ENCODE measurements around the gene GRWD1.

DNA sequence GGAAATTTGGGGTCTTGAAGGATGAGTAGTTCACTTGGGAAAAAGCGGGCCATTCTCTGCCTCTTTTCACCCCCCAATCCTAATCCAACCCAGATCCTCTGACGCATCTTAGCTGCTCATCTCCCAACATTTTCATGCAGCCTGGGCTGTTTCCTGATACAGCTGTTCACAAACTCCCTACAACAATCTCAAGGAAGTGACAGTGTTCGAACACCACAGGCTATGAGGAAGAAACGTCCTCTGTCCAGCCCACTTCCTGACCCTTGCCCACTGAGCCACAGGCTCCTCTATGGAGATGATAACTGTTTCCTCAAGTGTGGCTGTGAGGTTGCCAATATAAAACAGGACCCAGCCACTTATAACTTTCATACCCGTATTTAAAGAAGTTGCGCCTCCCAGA lies 49.6 kb downstream of the GRWD1 start:
- TF ChIP-seq, protein P1, sequence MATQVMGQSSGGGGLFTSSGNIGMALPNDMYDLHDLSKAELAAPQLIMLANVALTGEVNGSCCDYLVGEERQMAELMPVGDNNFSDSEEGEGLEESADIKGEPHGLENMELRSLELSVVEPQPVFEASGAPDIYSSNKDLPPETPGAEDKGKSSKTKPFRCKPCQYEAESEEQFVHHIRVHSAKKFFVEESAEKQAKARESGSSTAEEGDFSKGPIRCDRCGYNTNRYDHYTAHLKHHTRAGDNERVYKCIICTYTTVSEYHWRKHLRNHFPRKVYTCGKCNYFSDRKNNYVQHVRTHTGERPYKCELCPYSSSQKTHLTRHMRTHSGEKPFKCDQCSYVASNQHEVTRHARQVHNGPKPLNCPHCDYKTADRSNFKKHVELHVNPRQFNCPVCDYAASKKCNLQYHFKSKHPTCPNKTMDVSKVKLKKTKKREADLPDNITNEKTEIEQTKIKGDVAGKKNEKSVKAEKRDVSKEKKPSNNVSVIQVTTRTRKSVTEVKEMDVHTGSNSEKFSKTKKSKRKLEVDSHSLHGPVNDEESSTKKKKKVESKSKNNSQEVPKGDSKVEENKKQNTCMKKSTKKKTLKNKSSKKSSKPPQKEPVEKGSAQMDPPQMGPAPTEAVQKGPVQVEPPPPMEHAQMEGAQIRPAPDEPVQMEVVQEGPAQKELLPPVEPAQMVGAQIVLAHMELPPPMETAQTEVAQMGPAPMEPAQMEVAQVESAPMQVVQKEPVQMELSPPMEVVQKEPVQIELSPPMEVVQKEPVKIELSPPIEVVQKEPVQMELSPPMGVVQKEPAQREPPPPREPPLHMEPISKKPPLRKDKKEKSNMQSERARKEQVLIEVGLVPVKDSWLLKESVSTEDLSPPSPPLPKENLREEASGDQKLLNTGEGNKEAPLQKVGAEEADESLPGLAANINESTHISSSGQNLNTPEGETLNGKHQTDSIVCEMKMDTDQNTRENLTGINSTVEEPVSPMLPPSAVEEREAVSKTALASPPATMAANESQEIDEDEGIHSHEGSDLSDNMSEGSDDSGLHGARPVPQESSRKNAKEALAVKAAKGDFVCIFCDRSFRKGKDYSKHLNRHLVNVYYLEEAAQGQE (IDR thresholded peaks at IDR 0.05; ENCODE audit: low read depth), result no peak
- TF ChIP-seq, protein P2, sequence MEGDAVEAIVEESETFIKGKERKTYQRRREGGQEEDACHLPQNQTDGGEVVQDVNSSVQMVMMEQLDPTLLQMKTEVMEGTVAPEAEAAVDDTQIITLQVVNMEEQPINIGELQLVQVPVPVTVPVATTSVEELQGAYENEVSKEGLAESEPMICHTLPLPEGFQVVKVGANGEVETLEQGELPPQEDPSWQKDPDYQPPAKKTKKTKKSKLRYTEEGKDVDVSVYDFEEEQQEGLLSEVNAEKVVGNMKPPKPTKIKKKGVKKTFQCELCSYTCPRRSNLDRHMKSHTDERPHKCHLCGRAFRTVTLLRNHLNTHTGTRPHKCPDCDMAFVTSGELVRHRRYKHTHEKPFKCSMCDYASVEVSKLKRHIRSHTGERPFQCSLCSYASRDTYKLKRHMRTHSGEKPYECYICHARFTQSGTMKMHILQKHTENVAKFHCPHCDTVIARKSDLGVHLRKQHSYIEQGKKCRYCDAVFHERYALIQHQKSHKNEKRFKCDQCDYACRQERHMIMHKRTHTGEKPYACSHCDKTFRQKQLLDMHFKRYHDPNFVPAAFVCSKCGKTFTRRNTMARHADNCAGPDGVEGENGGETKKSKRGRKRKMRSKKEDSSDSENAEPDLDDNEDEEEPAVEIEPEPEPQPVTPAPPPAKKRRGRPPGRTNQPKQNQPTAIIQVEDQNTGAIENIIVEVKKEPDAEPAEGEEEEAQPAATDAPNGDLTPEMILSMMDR (IDR thresholded peaks at IDR 0.05 in 2 of 3, conservative IDR thresholded peaks at IDR 0.05 in 1 of 3; ENCODE audit: borderline replicate concordance in 1 of 3, insufficient read depth in 1 of 3, low read depth in 2 of 3, low read length in 2 of 3), result no peak
- TF ChIP-seq, protein P3, sequence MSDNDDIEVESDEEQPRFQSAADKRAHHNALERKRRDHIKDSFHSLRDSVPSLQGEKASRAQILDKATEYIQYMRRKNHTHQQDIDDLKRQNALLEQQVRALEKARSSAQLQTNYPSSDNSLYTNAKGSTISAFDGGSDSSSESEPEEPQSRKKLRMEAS (IDR thresholded peaks at IDR 0.05), result no peak
- TF ChIP-seq EZH2 (IDR thresholded peaks at IDR 0.05) (no peak), POLR2A (IDR thresholded peaks at IDR 0.05; ENCODE audit: borderline replicate concordance, extremely low read depth, insufficient read depth, insufficient read length) (no peak), TCF7L2 (IDR thresholded peaks at IDR 0.05; ENCODE audit: borderline replicate concordance, extremely low read depth, insufficient read depth, insufficient read length) (no peak), YY1 (IDR thresholded peaks at IDR 0.05; ENCODE audit: extremely low read depth, insufficient replicate concordance, low read depth, low read length) (no peak), SP1 (IDR thresholded peaks at IDR 0.05; ENCODE audit: low read depth) (no peak), RAD21 (IDR thresholded peaks at IDR 0.05; ENCODE audit: low read depth) (no peak)
